ENCODE measurements around the gene MPDZ. TPM values are rescaled to one million over a fixed set of nuclear protein-coding genes. Genes with fewer than 3 reads are reported as not detected.

The MPDZ gene
- total RNA-seq, 2 experiments from 2014 or later: not detected

DNA sequence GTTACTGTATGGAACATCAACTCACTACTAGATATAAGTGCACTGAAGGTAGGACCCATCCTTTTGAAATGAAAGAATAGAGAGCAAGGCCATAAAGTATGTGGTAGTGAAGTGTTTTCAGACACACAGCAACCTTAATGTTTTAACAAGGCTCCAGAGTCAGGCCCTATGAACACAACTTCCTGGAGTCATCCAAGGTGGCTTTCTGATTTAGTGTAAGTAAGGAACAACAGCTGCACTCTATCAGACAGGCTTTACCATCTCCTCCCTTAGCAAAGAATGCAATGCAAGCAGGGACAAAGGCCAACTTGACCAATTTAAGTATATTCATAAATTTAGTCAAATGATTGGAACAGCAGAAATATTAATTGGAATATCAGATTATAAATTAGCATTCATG lies 90.1 kb downstream of the MPDZ start:
- POLR2A ChIA-PET: no interaction called here
- H3K27ac Mint-ChIP-seq: no peak overlapping the region
- DNase-seq: no peak
- H3K9me3 Mint-ChIP-seq: peaks cover 4% of the 10 kb centered on the region
- H3K36me3 Mint-ChIP-seq: no peaks in the 10 kb centered on the region
- H3K4me1 Mint-ChIP-seq: no peaks in the 10 kb centered on the region
- H3K4me3 Mint-ChIP-seq: no peak overlapping the region
- ATAC-seq (ENCODE audit: low read depth): no peak
- H3K27me3 Mint-ChIP-seq: no peaks in the 10 kb centered on the region

DNA sequence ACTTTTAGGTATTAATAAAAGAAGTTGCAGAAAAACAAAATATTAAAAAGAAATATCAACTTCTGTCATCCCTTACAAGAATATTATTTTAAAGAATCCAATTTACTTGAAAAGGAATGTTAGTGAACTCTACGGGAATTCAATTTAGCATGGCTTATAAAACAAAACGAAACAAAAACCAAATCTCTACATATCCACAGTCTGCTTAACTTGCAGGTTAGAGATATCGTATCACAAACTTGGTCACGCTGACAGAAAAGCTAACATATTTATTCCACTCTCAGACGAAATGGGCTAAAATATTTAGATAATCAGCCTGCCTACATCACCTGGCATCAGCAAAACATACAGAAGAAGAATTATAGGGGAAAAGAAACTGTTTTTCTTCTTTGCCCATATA lies 92.7 kb downstream of the MPDZ start:
- DNase-seq (no peak), ATAC-seq (ENCODE audit: low read depth) (no peak)
- H3K4me1 Mint-ChIP-seq: no peaks in the 10 kb centered on the region
- no peak overlapping the region for H3K27ac Mint-ChIP-seq
- H3K9me3 Mint-ChIP-seq: no peaks in the 10 kb centered on the region
- POLR2A ChIA-PET: no interaction called here
- no peak overlapping the region for H3K4me3 Mint-ChIP-seq
- no peaks in the 10 kb centered on the region for H3K36me3 Mint-ChIP-seq
- no peaks in the 10 kb centered on the region for H3K27me3 Mint-ChIP-seq

- POLR2A ChIA-PET: no interaction called here
- H3K4me3 Mint-ChIP-seq: no peak overlapping the region
- no peak for ATAC-seq (ENCODE audit: low read depth)
- no peaks in the 10 kb centered on the region for H3K9me3 Mint-ChIP-seq
- no peaks in the 10 kb centered on the region for H3K36me3 Mint-ChIP-seq
- H3K4me1 Mint-ChIP-seq: no peaks in the 10 kb centered on the region
- H3K27me3 Mint-ChIP-seq: no peaks in the 10 kb centered on the region
- no peak overlapping the region for H3K27ac Mint-ChIP-seq
- DNase-seq: no peak
Observed at GRCh38 chr9:13186091-13186490, 93.4 kb downstream of the MPDZ start.

GRCh38 chr9:13181652-13182051 lies 97.8 kb downstream of the MPDZ start:
- POLR2A ChIA-PET: no interaction called here
- Mint-ChIP-seq H3K9me3 (no peaks in the 10 kb centered on the region), H3K36me3 (no peaks in the 10 kb centered on the region), H3K4me3 (no peak overlapping the region), H3K27me3 (no peaks in the 10 kb centered on the region), H3K4me1 (no peaks in the 10 kb centered on the region), H3K27ac (no peak overlapping the region)
- no peak for DNase-seq
- ATAC-seq (ENCODE audit: low read depth): no peak

DNA sequence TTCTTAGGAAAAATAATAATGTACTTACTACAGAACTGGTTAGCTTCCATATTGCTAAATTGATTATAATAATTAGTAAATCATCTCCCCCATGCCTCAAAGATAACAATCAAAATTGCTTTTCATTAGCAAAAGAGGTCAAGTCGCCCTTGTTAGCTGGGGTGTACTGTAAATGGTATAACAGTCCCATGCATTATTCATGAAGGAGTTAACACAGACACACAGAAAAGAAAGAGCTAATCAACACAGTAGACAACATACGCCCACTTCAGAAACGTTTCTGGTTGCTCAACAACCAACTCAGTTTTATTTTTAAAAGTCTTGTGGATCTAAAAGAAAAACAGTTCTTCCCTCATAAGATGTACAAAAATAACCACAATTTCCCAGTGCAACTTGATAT lies 100.2 kb downstream of the MPDZ start:
- no peak overlapping the region for H3K4me3 Mint-ChIP-seq
- H3K36me3 Mint-ChIP-seq: no peaks in the 10 kb centered on the region
- no peaks in the 10 kb centered on the region for H3K27me3 Mint-ChIP-seq
- H3K9me3 Mint-ChIP-seq: no peaks in the 10 kb centered on the region
- POLR2A ChIA-PET: no interaction called here
- no peak overlapping the region for H3K27ac Mint-ChIP-seq
- DNase-seq (no peak), ATAC-seq (ENCODE audit: low read depth) (no peak)
- H3K4me1 Mint-ChIP-seq: no peaks in the 10 kb centered on the region

GRCh38 chr9:13175732-13176131 lies 103.8 kb downstream of the MPDZ start:
- ATAC-seq (ENCODE audit: low read depth): no peak
- DNase-seq: no peak
- Mint-ChIP-seq H3K4me1 (no peaks in the 10 kb centered on the region), H3K4me3 (no peak overlapping the region), H3K27ac (no peak overlapping the region), H3K9me3 (peaks cover 3% of the 10 kb centered on the region), H3K36me3 (no peaks in the 10 kb centered on the region), H3K27me3 (no peaks in the 10 kb centered on the region)
- POLR2A ChIA-PET: no interaction called here

DNA sequence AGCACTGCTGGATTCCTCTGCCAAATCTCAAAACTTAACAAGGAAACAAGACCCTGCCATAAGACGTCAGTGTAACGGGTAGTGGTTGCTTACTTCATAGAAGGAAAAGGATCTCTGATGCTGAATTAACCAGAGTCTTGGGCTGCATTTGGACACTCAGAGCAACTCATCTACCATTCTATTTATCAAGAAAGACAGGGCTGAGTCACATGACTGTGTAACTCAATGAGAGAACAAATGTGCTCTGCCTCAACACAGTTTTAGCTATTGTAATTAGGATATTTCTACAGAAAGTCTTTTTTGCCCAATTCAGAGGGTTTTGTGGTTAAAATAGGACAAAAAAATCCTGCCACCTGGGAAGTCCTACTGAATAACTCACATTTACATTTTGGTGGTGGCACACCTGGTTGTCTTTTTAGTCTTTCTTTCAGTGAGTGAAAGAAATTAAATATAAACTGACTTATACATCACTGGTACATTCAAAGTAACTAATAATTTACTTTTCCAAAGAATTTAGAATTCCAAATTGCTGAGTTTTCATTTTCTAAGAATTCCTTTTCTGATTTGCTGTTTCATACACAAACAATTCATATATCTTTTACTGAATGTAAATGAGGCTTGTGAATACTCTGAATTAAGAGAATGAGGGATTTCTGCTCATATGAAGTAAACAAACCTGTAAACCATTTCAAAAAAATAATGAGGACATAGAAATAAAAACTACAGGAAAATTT lies 104.4 kb downstream of the MPDZ start:
- ATAC-seq (ENCODE audit: low read depth): no peak
- Mint-ChIP-seq H3K27ac (no peak overlapping the region), H3K4me3 (no peak overlapping the region), H3K9me3 (peaks cover 3% of the 10 kb centered on the region), H3K36me3 (no peaks in the 10 kb centered on the region), H3K4me1 (no peaks in the 10 kb centered on the region), H3K27me3 (no peaks in the 10 kb centered on the region)
- DNase-seq: no peak
- POLR2A ChIA-PET: no interaction called here

GRCh38 chr9:13173553-13173952 lies 105.9 kb downstream of the MPDZ start:
- POLR2A ChIA-PET: no interaction called here
- no peaks in the 10 kb centered on the region for H3K36me3 Mint-ChIP-seq
- DNase-seq (no peak), ATAC-seq (ENCODE audit: low read depth) (no peak)
- no peaks in the 10 kb centered on the region for H3K27me3 Mint-ChIP-seq
- no peak overlapping the region for H3K4me3 Mint-ChIP-seq
- no peak overlapping the region for H3K27ac Mint-ChIP-seq
- H3K4me1 Mint-ChIP-seq: no peaks in the 10 kb centered on the region
- peaks cover 3% of the 10 kb centered on the region for H3K9me3 Mint-ChIP-seq

GRCh38 chr9:13171261-13171660 lies 108.2 kb downstream of the MPDZ start:
- ATAC-seq (ENCODE audit: low read depth) (no peak), DNase-seq (no peak)
- POLR2A ChIA-PET: no interaction called here
- no peaks in the 10 kb centered on the region for H3K4me1 Mint-ChIP-seq
- peaks cover 3% of the 10 kb centered on the region for H3K9me3 Mint-ChIP-seq
- no peak overlapping the region for H3K4me3 Mint-ChIP-seq
- H3K27ac Mint-ChIP-seq: no peak overlapping the region
- H3K27me3 Mint-ChIP-seq: no peaks in the 10 kb centered on the region
- H3K36me3 Mint-ChIP-seq: no peaks in the 10 kb centered on the region

GRCh38 chr9:13166996-13167395 lies 112.5 kb downstream of the MPDZ start:
- POLR2A ChIA-PET: no interaction called here
- Mint-ChIP-seq H3K9me3 (no peaks in the 10 kb centered on the region), H3K4me3 (no peak overlapping the region), H3K27me3 (no peaks in the 10 kb centered on the region), H3K36me3 (no peaks in the 10 kb centered on the region), H3K4me1 (no peaks in the 10 kb centered on the region), H3K27ac (no peak overlapping the region)
- ATAC-seq (ENCODE audit: low read depth): no peak
- no peak for DNase-seq

- Mint-ChIP-seq H3K9me3 (no peaks in the 10 kb centered on the region), H3K27ac (no peak overlapping the region), H3K36me3 (no peaks in the 10 kb centered on the region), H3K4me1 (no peaks in the 10 kb centered on the region), H3K4me3 (no peak overlapping the region), H3K27me3 (no peaks in the 10 kb centered on the region)
- POLR2A ChIA-PET: no interaction called here
- ATAC-seq (ENCODE audit: low read depth) (no peak), DNase-seq (no peak)
Observed at GRCh38 chr9:13165956-13166355, 113.5 kb downstream of the MPDZ start.

- Mint-ChIP-seq H3K4me3 (no peak overlapping the region), H3K9me3 (no peaks in the 10 kb centered on the region), H3K27ac (no peak overlapping the region), H3K36me3 (no peaks in the 10 kb centered on the region), H3K27me3 (no peaks in the 10 kb centered on the region), H3K4me1 (no peaks in the 10 kb centered on the region)
- POLR2A ChIA-PET: no interaction called here
- ATAC-seq (ENCODE audit: low read depth) (no peak), DNase-seq (no peak)
Observed at GRCh38 chr9:13165236-13165945, 114.1 kb downstream of the MPDZ start.

DNA sequence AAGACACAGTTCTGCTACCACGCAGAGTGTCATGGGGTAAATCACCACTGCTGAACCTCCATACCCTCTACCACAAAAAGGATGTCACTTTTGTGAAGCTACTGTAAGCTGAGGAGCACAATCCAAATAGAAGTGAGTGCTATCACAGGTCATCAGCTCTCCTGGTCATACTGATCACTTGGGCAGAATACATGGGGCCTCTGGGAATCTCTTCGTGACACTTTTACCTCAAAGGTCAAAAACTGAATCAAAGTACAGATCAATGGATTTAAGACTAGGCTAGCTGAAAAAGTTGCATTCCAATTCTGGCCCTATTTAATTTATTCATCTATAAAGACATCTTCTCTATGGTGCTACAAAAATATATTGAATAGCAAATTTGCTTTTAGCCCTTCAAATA lies 115.5 kb downstream of the MPDZ start:
- DNase-seq (no peak), ATAC-seq (ENCODE audit: low read depth) (no peak)
- Mint-ChIP-seq H3K4me3 (no peak overlapping the region), H3K27me3 (no peaks in the 10 kb centered on the region), H3K9me3 (peaks cover 2% of the 10 kb centered on the region), H3K4me1 (no peaks in the 10 kb centered on the region), H3K27ac (no peak overlapping the region), H3K36me3 (no peaks in the 10 kb centered on the region)
- POLR2A ChIA-PET: no interaction called here

- Mint-ChIP-seq H3K4me1 (no peaks in the 10 kb centered on the region), H3K27me3 (no peaks in the 10 kb centered on the region), H3K27ac (no peak overlapping the region), H3K36me3 (no peaks in the 10 kb centered on the region), H3K9me3 (peaks cover 2% of the 10 kb centered on the region), H3K4me3 (no peak overlapping the region)
- DNase-seq (no peak), ATAC-seq (ENCODE audit: low read depth) (no peak)
- POLR2A ChIA-PET: no interaction called here
Observed at GRCh38 chr9:13163287-13163686, 116.2 kb downstream of the MPDZ start.
